NCI-H2081 (cell line): ENCODE measurements around the gene TMPRSS4.

Source experiments
- DNase-seq, 2 experiments: peaks; one replicate each; lab custom pipeline; 2025; lab: John Stamatoyannopoulos, UW

TMPRSS4 gene, protein sequence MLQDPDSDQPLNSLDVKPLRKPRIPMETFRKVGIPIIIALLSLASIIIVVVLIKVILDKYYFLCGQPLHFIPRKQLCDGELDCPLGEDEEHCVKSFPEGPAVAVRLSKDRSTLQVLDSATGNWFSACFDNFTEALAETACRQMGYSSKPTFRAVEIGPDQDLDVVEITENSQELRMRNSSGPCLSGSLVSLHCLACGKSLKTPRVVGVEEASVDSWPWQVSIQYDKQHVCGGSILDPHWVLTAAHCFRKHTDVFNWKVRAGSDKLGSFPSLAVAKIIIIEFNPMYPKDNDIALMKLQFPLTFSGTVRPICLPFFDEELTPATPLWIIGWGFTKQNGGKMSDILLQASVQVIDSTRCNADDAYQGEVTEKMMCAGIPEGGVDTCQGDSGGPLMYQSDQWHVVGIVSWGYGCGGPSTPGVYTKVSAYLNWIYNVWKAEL

DNA sequence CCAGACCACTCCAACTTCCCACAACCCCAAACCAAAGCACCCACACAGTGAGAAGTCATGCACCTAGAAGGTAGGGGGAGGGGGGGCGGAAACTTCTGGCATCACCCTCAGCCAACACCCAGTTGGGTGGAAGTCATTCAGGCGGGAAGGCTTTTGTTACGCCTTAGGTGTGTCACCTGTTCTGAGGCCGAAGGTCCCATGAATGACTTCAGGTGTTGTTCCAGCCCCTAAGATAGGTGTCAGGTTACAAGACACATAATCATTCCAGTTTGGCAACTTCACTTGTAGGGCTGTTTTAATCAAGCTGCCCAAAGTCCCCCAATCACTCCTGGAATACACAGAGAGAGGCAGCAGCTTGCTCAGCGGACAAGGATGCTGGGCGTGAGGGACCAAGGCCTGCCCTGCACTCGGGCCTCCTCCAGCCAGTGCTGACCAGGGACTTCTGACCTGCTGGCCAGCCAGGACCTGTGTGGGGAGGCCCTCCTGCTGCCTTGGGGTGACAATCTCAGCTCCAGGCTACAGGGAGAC lies at the start of gene TMPRSS4:
Gene TMPRSS4, plus strand, starts transcription at position 325 of the 528 bp plus-strand sequence. CDS start 225 bp downstream, outside the sequence.
- DNase-seq, result no peak

- DNase-seq, result no peak
Observed at GRCh38 chr11:118027694-118028093, 49.2 kb upstream of the TMPRSS4 start.

GRCh38 chr11:118028626-118029025 lies 48.3 kb upstream of the TMPRSS4 start:
- no peak for DNase-seq

DNA sequence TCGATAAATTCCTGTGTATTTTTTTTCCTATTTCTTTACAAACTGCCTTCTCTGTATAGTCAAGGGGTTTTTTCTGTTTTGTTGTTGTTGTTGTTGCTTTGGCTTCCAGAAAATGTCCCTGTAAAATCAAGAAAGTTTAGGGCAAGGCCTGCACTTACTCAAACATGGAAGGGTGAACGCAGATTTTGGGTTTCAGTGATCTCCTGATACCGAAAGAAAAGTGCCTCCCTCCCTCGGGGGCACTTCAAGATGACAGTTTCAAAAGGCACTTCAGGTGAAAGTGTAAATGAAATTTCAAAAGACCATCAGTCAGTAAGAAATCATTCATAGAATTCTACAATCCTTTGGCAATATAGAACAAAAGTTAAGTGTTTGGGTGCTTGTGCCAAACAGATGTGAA lies 43.4 kb upstream of the TMPRSS4 start:
- DNase-seq, result no peak

DNA sequence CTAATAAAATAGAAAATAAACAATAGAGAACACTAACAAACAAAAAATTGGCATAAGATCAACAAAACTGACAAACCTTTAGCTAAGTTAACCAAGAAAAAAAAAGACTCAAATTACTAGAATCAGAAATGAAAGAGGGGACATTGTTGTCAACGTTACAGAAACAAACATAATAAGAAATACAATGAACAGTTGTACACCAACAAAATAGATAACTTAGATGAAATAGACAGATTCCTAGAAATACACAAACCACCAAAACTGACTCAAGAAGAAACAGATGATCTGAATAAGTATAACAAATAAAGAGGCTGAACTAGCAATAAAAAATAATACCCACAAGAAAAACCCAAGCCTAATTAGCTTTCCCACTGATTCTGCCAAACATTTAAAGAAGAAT lies 34.7 kb upstream of the TMPRSS4 start:
- DNase-seq, result no peak

GRCh38 chr11:118042796-118043195 lies 34.1 kb upstream of the TMPRSS4 start:
- no peak for DNase-seq

- DNase-seq, result peak; percentile 11 to 47
Observed at GRCh38 chr11:118045191-118045590, 31.7 kb upstream of the TMPRSS4 start.

GRCh38 chr11:118046051-118046963 lies 30.6 kb upstream of the TMPRSS4 start:
- no peak for DNase-seq

- no peak for DNase-seq
Observed at GRCh38 chr11:118046964-118047700, 29.7 kb upstream of the TMPRSS4 start.

DNA sequence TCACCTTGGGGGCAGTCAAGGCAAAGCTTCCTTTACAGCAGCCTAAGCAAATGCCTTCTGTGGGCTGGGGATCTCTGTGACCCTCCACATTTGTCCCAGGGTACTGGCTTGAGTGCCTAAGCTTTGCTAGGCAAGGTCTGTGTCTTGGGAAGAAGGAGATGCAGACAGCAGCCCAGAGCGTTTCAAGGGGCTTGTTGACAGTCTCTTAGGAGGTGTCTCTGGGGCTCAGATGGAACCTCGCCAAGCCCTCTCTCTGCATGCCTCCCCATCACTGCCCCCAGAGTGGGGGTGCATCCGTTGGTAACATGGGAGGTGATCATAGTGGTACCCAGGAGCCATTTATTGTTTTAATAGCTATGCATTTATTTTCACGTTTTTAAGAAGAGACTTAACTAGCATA lies 29.1 kb upstream of the TMPRSS4 start:
- no peak for DNase-seq

GRCh38 chr11:118048472-118049370 lies 28.2 kb upstream of the TMPRSS4 start:
- no peak for DNase-seq

- DNase-seq, result no peak
Observed at GRCh38 chr11:118049771-118050170, 27.1 kb upstream of the TMPRSS4 start.

DNA sequence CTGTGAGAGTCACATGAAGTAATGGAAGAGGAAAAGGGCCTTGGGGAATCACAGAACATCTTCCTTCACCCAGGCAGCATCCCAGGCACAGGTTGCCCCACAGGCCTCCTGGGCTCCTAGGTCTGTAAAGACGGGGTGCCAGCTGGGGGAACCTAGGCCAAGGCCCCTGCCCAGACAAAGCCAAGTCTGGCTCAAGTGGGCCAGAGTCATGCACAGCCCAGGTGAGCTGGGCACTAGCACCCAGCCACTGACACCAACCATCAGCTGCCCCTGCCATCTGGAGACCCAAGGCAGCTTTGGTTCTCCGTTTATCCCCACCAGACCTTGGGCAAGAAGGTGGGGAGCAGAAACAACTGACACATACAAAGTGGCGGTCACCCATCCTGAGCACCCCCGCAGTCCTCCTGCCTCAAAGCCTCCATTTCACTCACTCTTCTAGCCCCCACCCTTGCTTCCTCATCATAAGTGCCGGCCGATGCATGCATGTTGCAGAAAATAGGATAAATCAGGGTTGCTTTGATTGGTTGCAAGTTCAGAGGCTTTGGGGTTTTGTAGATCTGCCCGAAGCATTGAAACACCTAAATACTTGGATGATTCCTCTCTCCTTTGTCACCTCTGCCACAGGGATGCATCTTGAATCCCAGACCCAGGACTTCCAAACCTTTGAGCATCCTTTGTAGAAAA lies 26.5 kb upstream of the TMPRSS4 start:
- DNase-seq, result no peak

- no peak for DNase-seq
Observed at GRCh38 chr11:118051136-118051610, 25.7 kb upstream of the TMPRSS4 start.

DNA sequence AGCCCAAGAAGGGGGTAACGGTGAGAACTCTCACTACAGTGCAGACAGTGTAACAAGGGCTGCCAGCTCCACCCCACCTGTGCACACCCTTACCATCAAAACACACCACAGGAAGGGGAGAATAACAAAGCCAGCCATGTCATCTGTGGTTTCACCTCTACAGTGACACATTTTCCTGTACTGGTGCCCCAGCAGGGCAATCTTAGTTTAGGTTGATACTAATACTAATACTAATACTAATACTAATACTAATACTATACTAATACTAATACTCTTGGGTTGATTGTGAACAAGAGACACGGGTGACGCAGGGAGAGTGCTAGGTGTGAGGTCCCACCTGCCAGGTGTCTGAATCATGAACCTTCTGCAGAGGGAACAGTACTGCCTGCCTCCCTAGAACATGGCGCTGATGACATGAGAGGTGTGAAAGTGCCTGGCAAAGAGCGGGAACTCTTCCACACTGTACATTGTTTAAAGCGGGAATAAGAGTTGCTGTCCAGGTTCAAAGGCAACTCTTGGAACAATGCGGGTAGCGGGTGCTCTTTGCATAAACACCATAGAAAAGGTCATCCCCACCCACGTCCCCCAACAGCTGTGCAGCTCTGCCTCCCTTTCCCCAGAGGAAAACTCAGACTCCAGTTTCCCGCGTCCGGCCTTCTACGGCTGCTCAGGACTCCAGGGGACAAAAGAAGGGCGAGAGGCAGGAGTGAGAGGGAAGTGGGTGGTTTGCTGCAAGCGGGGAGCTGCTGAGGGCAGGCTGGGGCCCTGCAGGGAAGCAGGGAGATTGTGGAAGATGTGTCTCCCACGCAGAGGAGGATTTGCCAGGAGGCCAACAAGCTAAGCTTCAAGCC lies 25.0 kb upstream of the TMPRSS4 start:
- no peak for DNase-seq

- no peak for DNase-seq
Observed at GRCh38 chr11:118052581-118053206, 24.2 kb upstream of the TMPRSS4 start.

DNA sequence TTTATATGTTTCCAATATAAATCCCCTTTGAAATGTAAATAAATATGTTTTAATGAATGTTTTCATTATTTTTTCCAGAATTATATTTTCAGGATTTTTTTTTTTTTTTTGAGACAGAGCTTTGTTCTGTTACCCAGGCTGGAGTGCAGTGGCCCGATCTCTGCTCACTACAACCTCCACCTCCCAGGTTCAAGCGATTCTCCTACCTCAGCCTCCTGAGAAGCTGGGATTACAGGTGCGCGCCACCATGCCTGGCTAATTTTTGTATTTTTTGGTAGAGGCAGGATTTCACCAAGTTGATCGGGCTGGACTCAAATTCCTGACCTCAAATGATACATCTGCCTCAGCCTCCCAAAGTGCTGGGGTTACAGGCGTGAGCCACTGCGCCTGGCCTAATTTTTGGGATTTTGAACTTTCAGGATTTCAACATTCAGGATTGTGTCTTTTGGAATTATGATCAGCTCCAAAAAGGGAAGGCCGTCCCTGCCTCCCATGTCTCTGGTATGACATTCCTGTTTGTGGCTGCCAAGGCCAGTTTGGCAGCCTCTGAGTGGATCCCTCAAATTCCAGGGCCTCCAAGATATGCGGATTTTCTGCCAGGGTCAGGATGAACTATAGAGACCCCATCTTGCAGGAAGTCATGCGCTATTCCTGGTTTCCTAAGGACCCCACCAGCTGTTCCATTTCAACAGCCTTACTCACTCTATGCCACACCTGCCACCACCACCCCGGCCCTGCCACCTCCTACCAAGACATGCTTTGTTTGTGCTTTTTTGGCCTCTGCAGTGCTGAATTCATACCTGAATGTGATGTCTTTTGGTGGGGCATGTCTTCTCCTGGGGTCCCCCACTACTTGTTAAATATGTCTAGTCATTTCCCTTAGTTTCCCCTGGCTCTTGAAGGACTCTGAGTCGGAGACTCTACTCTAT lies 21.9 kb upstream of the TMPRSS4 start:
- DNase-seq, result no peak

DNA sequence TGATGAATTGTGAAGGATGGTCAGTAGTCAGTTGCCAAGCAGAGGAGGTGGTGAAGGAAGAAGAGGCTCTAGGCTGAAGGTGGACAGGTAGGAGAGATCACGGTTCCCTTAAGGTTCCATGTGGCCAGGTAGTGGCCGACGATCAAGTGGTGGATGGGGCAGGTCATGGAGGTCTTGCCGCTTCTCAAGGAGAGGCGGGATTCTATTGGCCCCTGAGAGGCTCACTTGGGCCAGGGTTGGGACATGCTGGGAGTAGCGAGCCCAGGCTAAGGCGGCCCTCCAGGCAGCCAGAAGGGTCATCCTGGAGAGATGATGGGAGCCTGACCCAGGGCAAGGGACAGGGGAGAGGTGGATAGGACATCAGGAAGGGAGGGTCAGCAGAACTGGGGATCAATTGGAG lies 20.9 kb upstream of the TMPRSS4 start:
- DNase-seq, result no peak
